B cell (primary cell): ENCODE results near the gene COPB1. TPM values are rescaled to one million over a fixed set of nuclear protein-coding genes. Genes with fewer than 3 reads are reported as not detected.

Source experiments
- ATAC-seq: fragments of 200-7000 bp; cut with Tn5 transposase; one replicate; pipeline ENCODE4 v1.10.0; 2021; ENCODE audit warnings: low read depth, mild to moderate bottlenecking, moderate number of reproducible peaks, moderate library complexity
- CTCF ChIA-PET: fragments of 350-600 bp; sonication (Branson Sonifier 250); formaldehyde crosslinking; loops from one replicate; lab custom pipeline; 2021; ENCODE audit warnings: antibody characterized with exemption, inconsistent platforms; lab: Charles Lee
- POLR2A ChIA-PET: fragments of 350-600 bp; sonication (Branson Sonifier 250); formaldehyde crosslinking; loops from one replicate; lab custom pipeline; 2021; ENCODE audit warnings: antibody characterized with exemption; lab: Charles Lee
- DNase-seq: peaks from one replicate; pipeline ENCODE4 v3.0.0; 2013
- H2AFZ ChIP-seq: 2 replicates; pipeline ENCODE4 v1.6.1; 2012; ENCODE audit warnings: mild to moderate bottlenecking, low read depth, low read length; ENCODE audit not compliant: insufficient read depth, poor library complexity, severe bottlenecking
- H3K27ac ChIP-seq, 2 donors: 1 replicate in 1 of 2; 2 replicates in 1 of 2; pipeline ENCODE4 v1.5.1; 2012 to 2013; ENCODE audit warnings: low read length in 2 of 2, mild to moderate bottlenecking in 2 of 2, moderate library complexity in 1 of 2
- H3K27me3 ChIP-seq, 4 experiments: fragments of 200-600 bp in 1 of 4; sonication (generic) in 1 of 4; replicated peaks in 1 of 4; 1 replicate in 2 of 4; 2 replicates in 2 of 4; pipeline versions ENCODE4 v1.6.1 to v1.7.0; 2013 to 2016; ENCODE audit warnings: low read length in 3 of 4, mild to moderate bottlenecking in 2 of 4, mixed read lengths in 1 of 4, moderate library complexity in 1 of 4; ENCODE audit not compliant: insufficient read depth in 4 of 4, control insufficient read depth in 3 of 4; ENCODE audit errors: control extremely low read depth in 1 of 4
- H3K36me3 ChIP-seq, 2 experiments: replicated peaks in 1 of 2; 1 replicate in 1 of 2; 2 replicates in 1 of 2; pipeline versions ENCODE4 v1.6.1 to v1.7.1; 2013; ENCODE audit warnings: low read length in 1 of 2; ENCODE audit not compliant: insufficient read depth in 2 of 2, control insufficient read depth in 1 of 2; ENCODE audit errors: control extremely low read depth in 1 of 2, extremely low read depth in 1 of 2
- H3K4me1 ChIP-seq, 2 donors: fragments of 200-600 bp in 1 of 2; sonication (generic) in 1 of 2; 1 replicate in 1 of 2; 2 replicates in 1 of 2; pipeline versions ENCODE4 v1.5.1 to v1.6.1; 2013 to 2017; ENCODE audit warnings: low read length in 2 of 2; ENCODE audit not compliant: control insufficient read depth in 2 of 2, insufficient read depth in 2 of 2
- H3K4me2 ChIP-seq: replicated peaks from 2 replicates; pipeline ENCODE3; 2012; ENCODE audit warnings: mild to moderate bottlenecking, low read depth, low read length; ENCODE audit not compliant: poor library complexity, severe bottlenecking
- H3K4me3 ChIP-seq, 5 experiments: fragments of 200-600 bp in 1 of 5; sonication (generic) in 1 of 5; 1 replicate in 3 of 5; 2 replicates in 2 of 5; pipeline versions ENCODE4 v1.5.1 to v1.7.0; 2011 to 2016; ENCODE audit warnings: low read length in 4 of 5, mild to moderate bottlenecking in 4 of 5, low read depth in 2 of 5, control low read depth in 1 of 5, moderate library complexity in 1 of 5; ENCODE audit not compliant: insufficient read depth in 1 of 5; ENCODE audit errors: control extremely low read depth in 1 of 5, extremely low read depth in 1 of 5
- H3K79me2 ChIP-seq: fragments of 200-600 bp; sonication (generic); one replicate; pipeline ENCODE4 v1.6.0; 2016; ENCODE audit warnings: low read length; ENCODE audit not compliant: control insufficient read depth, insufficient read depth
- H3K9ac ChIP-seq: fragments of 200-600 bp; sonication (generic); 2 replicates; pipeline ENCODE4 v1.6.1; 2017; ENCODE audit warnings: mild to moderate bottlenecking, low read length, moderate library complexity
- H3K9me3 ChIP-seq, 3 donors: one replicate each; pipeline versions ENCODE4 v1.6.1 to v1.7.1; 2013; ENCODE audit warnings: low read length in 2 of 3; ENCODE audit not compliant: control insufficient read depth in 2 of 3, insufficient read depth in 1 of 3; ENCODE audit errors: control extremely low read depth in 1 of 3
- H4K20me1 ChIP-seq: 2 replicates; pipeline ENCODE4 v1.6.0; 2012; ENCODE audit warnings: mild to moderate bottlenecking, low read length; ENCODE audit not compliant: insufficient read depth, control insufficient read depth, poor library complexity, severe bottlenecking
- H3K27ac Mint-ChIP-seq: one replicate; pipeline ENCODE4 v1.8.0; 2021; ENCODE audit warnings: mixed read lengths
- H3K27me3 Mint-ChIP-seq: one replicate; pipeline ENCODE4 v1.8.0; 2021; ENCODE audit warnings: mixed read lengths
- H3K4me1 Mint-ChIP-seq: one replicate; pipeline ENCODE4 v1.8.0; 2021; ENCODE audit warnings: mixed read lengths
- H3K4me3 Mint-ChIP-seq: one replicate; pipeline ENCODE4 v1.8.0; 2021; ENCODE audit warnings: mixed read lengths
- H3K9me3 Mint-ChIP-seq: one replicate; pipeline ENCODE4 v1.8.0; 2022; ENCODE audit warnings: mixed read lengths; ENCODE audit not compliant: insufficient read depth
- EZH2 ChIP-seq: IDR thresholded peaks from 2 replicates; pipeline ENCODE4 v1.6.1; 2012; ENCODE audit warnings: borderline replicate concordance, low read depth, mild to moderate bottlenecking, moderate library complexity, low read length; ENCODE audit not compliant: insufficient read depth, poor library complexity, severe bottlenecking
- WGBS: methylation state at CpG from one replicate; pipeline ENCODE4 v1.1.5; 2013; ENCODE audit warnings: missing lambda C conversion rate; ENCODE audit not compliant: insufficient coverage; 5-methylcytosine and 5-hydroxymethylcytosine counted together
- intact Hi-C: fragments of 100-400 bp; cut with micrococcal nuclease; formaldehyde crosslinking; loops from one replicate; pipeline ENCODE4 v1.10.0; 2022
- polyA plus RNA-seq: library from polyadenylated mRNA; depleted of rRNA; stranded (reverse); fragments of >200 nt; gene quantifications from 2 replicates; pipeline ENCODE4 v1.2.3, GENCODE V29; 2012
- total RNA-seq, 2 donors: library from RNA; stranded (reverse); fragments of 120-200 nt in 1 of 2; gene quantifications; 1 replicate in 1 of 2; 2 replicates in 1 of 2; pipeline versions ENCODE4 v1.2.3 to v1.2.4, GENCODE V29; 2013 to 2022
- TF ChIP-seq, protein P1 (sequence below): fragments of 200-600 bp; IDR thresholded peaks from one replicate; pipeline ENCODE4 v1.8.0; 2022; ENCODE audit warnings: antibody characterized with exemption, mild to moderate bottlenecking

COPB1 gene
- total and polyA plus RNA-seq, 2 donors (not counting 1 experiment from before 2014, with no cell fraction given): 32.0 to 80.2 TPM

DNA sequence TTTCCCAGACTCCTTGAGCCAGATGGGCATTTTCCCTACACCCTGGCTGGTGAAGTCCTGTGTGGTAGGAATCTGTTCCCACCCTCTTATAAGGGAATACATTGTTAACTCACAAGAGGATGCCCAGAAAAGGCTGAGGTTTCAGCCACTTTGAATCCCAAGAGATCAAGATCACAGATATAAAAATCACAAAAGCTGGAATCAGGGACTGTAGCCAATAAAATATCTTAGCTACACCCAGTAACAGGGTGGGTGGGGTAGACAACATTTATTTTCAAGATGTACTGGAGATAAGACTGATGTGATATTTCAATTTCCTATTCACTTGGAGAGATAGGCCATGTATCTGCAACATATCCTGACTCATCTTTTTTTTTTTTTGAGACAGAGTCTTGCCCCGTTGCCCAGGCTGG is 50.3 kb downstream of the COPB1 start:
- no peak for ATAC-seq
- TF ChIP-seq, protein P1, sequence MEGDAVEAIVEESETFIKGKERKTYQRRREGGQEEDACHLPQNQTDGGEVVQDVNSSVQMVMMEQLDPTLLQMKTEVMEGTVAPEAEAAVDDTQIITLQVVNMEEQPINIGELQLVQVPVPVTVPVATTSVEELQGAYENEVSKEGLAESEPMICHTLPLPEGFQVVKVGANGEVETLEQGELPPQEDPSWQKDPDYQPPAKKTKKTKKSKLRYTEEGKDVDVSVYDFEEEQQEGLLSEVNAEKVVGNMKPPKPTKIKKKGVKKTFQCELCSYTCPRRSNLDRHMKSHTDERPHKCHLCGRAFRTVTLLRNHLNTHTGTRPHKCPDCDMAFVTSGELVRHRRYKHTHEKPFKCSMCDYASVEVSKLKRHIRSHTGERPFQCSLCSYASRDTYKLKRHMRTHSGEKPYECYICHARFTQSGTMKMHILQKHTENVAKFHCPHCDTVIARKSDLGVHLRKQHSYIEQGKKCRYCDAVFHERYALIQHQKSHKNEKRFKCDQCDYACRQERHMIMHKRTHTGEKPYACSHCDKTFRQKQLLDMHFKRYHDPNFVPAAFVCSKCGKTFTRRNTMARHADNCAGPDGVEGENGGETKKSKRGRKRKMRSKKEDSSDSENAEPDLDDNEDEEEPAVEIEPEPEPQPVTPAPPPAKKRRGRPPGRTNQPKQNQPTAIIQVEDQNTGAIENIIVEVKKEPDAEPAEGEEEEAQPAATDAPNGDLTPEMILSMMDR: no peak
- TF ChIP-seq EZH2: no peak
- Histone ChIP-seq H3K27ac (no peak overlapping the region), H4K20me1 (no peaks in the 10 kb centered on the region), H3K4me3 (no peak overlapping the region), H2AFZ (no peak overlapping the region), H3K79me2 (peaks cover 4% of the 10 kb centered on the region), H3K36me3 (no peaks in the 10 kb centered on the region), H3K4me2 (no peak overlapping the region), H3K9me3 (no peaks in the 10 kb centered on the region), H3K9ac (no peak overlapping the region), H3K4me1 (peaks cover 22% of the 10 kb centered on the region in 2 donors), H3K27me3 (no peaks in the 10 kb centered on the region)
- no peak overlapping the region for H3K4me3 Mint-ChIP-seq
- DNase-seq: no peak
- intact Hi-C loops: no loop called here
- peaks cover 50% of the 10 kb centered on the region for H3K4me1 Mint-ChIP-seq
- CTCF ChIA-PET: interaction anchor here (1.1 to 1.3 kb wide), 2 partner anchors 140 to 149 kb away, joined by 3 to 7 read pairs; no protein-coding TSS in a partner anchor
- no peaks in the 10 kb centered on the region for H3K9me3 Mint-ChIP-seq
- 100% methylated on average over 1 of the region's 1 CpG for WGBS
- POLR2A ChIA-PET: interaction anchor here (1.0 kb wide), 1 partner anchor 125 kb away, joined by 10 read pairs; no protein-coding TSS in a partner anchor
- no peak overlapping the region for H3K27ac Mint-ChIP-seq
- no peaks in the 10 kb centered on the region for H3K27me3 Mint-ChIP-seq

DNA sequence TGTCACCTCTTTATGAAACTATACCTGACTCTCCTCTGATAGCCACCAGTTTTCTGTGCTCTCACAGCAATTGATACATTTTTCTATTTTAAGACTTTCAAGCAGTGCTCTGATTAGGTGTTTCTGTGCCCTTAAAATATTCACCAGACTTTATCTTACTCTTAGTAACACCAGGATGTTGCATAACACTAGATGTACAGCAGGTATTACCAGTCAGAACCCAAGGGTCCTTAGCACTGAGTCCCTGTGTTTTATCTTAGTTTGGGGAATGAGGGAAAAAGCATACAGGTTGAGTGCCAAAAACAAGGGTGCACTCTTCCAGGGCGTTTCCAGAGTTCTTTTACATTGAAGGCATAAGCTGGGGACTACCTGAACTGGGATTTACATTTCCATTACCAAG is 51.4 kb downstream of the COPB1 start:
- Histone ChIP-seq H3K79me2 (no peaks in the 10 kb centered on the region), H3K27ac (no peak overlapping the region), H3K9me3 (no peaks in the 10 kb centered on the region), H3K4me3 (no peak overlapping the region), H3K36me3 (no peaks in the 10 kb centered on the region), H3K9ac (no peak overlapping the region), H4K20me1 (no peaks in the 10 kb centered on the region), H3K4me2 (no peak overlapping the region), H2AFZ (no peak overlapping the region), H3K4me1 (peaks cover 22% of the 10 kb centered on the region in 2 donors), H3K27me3 (no peaks in the 10 kb centered on the region)
- ChIA-PET CTCF (interaction anchor here (1.3 kb wide), 1 partner anchor 148 kb away, joined by 7 read pairs; no protein-coding TSS in a partner anchor), POLR2A (no interaction called here)
- Mint-ChIP-seq H3K4me1 (peaks cover 50% of the 10 kb centered on the region), H3K4me3 (no peak overlapping the region), H3K9me3 (no peaks in the 10 kb centered on the region), H3K27ac (no peak overlapping the region), H3K27me3 (no peaks in the 10 kb centered on the region)
- DNase-seq: no peak
- WGBS: no CpG with 5 or more reads among the region's 1 CpG
- intact Hi-C loops: no loop called here
- ATAC-seq: no peak
- TF ChIP-seq EZH2: no peak
- TF ChIP-seq, protein P1: no peak
